Measurements from ENCODE around the gene NAA60. TPM values are rescaled to one million over a fixed set of nuclear protein-coding genes. Genes with fewer than 3 reads are reported as not detected.
A peak's percentile ranks its signal among the peaks of the same experiment; 100 is the strongest.

NAA60 gene
- total and polyA plus RNA-seq, 2 donors from 2014 or later, result 51.6 to 66.6 TPM

- FAIRE-seq (no peak), DNase-seq (peak in 1 of 5 donors; percentile 57)
- Histone ChIP-seq H3K27ac (ENCODE audit: low read depth in 2 of 2, low read length in 2 of 2) (no peak overlapping the region), H3K27me3 (ENCODE audit: control insufficient read depth, insufficient read depth, low read length) (no peaks in the 10 kb centered on the region), H3K9me3 (ENCODE audit: control insufficient read depth in 2 of 3, insufficient read depth in 1 of 3, low read length in 3 of 3) (no peaks in the 10 kb centered on the region), H3K9ac (ENCODE audit: low read length in 3 of 3) (no peak overlapping the region), H3K4me1 (ENCODE audit: control insufficient read depth in 2 of 3, insufficient read depth in 2 of 3, low read depth in 1 of 3, low read length in 3 of 3) (peaks cover 0 to 3% (median 0%) of the 10 kb centered on the region in 3 donors), H3K36me3 (ENCODE audit: control insufficient read depth in 2 of 3, insufficient read depth in 3 of 3, low read length in 3 of 3) (peaks cover 3 to 37% (median 20%) of the 10 kb centered on the region in 3 donors), H3K4me3 (ENCODE audit: low read length in 3 of 3) (no peak overlapping the region)
- no peak for TF ChIP-seq CTCF (IDR thresholded peaks at IDR 0.05; ENCODE audit: borderline replicate concordance, extremely low read depth, insufficient read depth)
- intact Hi-C loops (cut with DNase I), result no loop called here
Observed at GRCh38 chr16:3487521-3488410, 44.3 kb downstream of the NAA60 start.

- no peaks in the 10 kb centered on the region for H3K27me3 ChIP-seq (ENCODE audit: control insufficient read depth, insufficient read depth, low read length)
- no peak overlapping the region for H3K9ac ChIP-seq (ENCODE audit: low read length in 3 of 3)
- H3K36me3 ChIP-seq (ENCODE audit: control insufficient read depth in 2 of 3, insufficient read depth in 3 of 3, low read length in 3 of 3), result peaks cover 0 to 26% (median 11%) of the 10 kb centered on the region in 3 donors
- no peak overlapping the region for H3K4me3 ChIP-seq (ENCODE audit: low read length in 3 of 3)
- TF ChIP-seq CTCF (IDR thresholded peaks at IDR 0.05; ENCODE audit: borderline replicate concordance, extremely low read depth, insufficient read depth), result no peak
- H3K4me1 ChIP-seq (ENCODE audit: control insufficient read depth in 2 of 3, insufficient read depth in 2 of 3, low read depth in 1 of 3, low read length in 3 of 3), result peaks cover 0 to 3% (median 0%) of the 10 kb centered on the region in 3 donors
- intact Hi-C loops (cut with DNase I), result no loop called here
- H3K9me3 ChIP-seq (ENCODE audit: control insufficient read depth in 2 of 3, insufficient read depth in 1 of 3, low read length in 3 of 3), result no peaks in the 10 kb centered on the region
- DNase-seq (no peak), FAIRE-seq (no peak)
- H3K27ac ChIP-seq (ENCODE audit: low read depth in 2 of 2, low read length in 2 of 2), result no peak overlapping the region
Observed at GRCh38 chr16:3488801-3489200, 45.3 kb downstream of the NAA60 start.

- DNase-seq (peak in 1 of 5 donors; percentile 52), FAIRE-seq (no peak)
- Histone ChIP-seq H3K36me3 (ENCODE audit: control insufficient read depth in 2 of 3, insufficient read depth in 3 of 3, low read length in 3 of 3) (peaks cover 0 to 4% (median 0%) of the 10 kb centered on the region in 3 donors), H3K27ac (ENCODE audit: low read depth in 2 of 2, low read length in 2 of 2) (no peak overlapping the region), H3K9me3 (ENCODE audit: control insufficient read depth in 2 of 3, insufficient read depth in 1 of 3, low read length in 3 of 3) (no peaks in the 10 kb centered on the region), H3K4me1 (ENCODE audit: control insufficient read depth in 2 of 3, insufficient read depth in 2 of 3, low read depth in 1 of 3, low read length in 3 of 3) (peaks cover 0 to 3% (median 0%) of the 10 kb centered on the region in 3 donors), H3K4me3 (ENCODE audit: low read length in 3 of 3) (no peak overlapping the region), H3K27me3 (ENCODE audit: control insufficient read depth, insufficient read depth, low read length) (no peaks in the 10 kb centered on the region), H3K9ac (ENCODE audit: low read length in 3 of 3) (no peak overlapping the region)
- intact Hi-C loops (cut with DNase I), result no loop called here
- TF ChIP-seq CTCF (IDR thresholded peaks at IDR 0.05; ENCODE audit: borderline replicate concordance, extremely low read depth, insufficient read depth), result no peak
Observed at GRCh38 chr16:3490911-3491629, 47.6 kb downstream of the NAA60 start.
